ENCODE results near the gene MIPEP. TPM values are rescaled to one million over a fixed set of nuclear protein-coding genes. Genes with fewer than 3 reads are reported as not detected.
A peak's percentile ranks its signal among the peaks of the same experiment; 100 is the strongest.

MIPEP gene
- total RNA-seq, 1 experiment from 2014 or later, result 22.5 TPM

DNA sequence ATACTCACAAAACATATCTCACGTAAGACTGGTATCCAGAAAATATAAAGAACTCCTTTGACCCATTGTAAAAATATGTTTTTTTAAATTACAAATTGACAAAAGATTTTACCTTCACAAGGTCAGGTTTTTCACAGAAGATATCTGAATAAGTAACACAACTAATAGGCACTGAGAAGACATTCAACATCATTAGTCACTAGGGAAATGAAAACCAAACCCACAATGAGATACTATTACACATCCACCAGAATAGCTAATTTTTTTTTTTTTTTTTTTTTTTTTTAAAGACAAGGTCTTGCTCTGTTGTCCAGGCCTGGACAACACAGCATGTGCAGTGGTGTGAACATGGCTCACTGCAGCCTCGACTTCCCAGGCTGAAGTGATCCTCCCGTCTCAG lies 157.5 kb downstream of the MIPEP start:
- no peak for DNase-seq
- H3K27me3 ChIP-seq (ENCODE audit: control insufficient read depth, insufficient read depth, low read length), result no peaks in the 10 kb centered on the region
- no peaks in the 10 kb centered on the region for H3K36me3 ChIP-seq (replicated peaks; ENCODE audit: control insufficient read depth, insufficient read depth, low read length)
- H3K4me3 ChIP-seq (ENCODE audit: insufficient read depth, low read depth, low read length), result no peak overlapping the region

DNA sequence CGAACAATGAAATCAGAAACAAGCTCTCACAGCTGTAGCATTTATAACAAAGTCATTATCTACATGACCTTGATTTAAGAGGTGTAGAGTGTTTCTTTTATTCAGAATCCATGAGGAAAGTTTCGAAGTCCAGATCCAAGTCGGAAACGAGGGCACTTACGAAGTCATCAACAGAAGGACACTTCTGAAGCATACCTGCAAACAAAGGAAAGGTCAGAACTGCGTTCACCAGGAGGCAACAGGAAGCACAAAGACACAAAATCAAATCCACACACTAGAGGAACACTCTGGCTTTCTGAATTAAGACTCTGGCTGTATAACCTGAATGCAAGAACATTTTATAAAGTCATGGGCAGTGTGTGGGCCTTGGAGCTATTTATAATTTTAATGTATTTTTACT lies 158.9 kb downstream of the MIPEP start:
- no peak overlapping the region for H3K4me3 ChIP-seq (ENCODE audit: insufficient read depth, low read depth, low read length)

DNA sequence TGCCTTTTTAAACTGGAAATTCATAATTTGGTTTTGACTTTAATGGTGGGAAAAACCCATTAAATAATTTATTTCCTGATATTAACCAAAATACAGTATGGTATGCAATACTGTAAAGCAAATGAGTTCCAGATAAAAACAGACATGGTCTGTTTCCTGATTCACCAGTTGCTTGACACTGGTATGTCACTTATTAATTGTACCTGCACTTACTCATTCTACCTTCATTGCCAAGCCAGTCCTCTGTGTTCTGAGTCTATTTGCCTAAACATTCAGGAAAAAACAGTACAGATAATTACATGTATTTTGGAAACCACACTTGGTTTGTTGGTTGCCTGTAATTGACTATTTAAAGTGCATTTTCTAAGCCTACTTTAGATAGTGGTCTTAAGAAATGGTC lies 159.7 kb downstream of the MIPEP start:
- H3K4me3 ChIP-seq (ENCODE audit: insufficient read depth, low read depth, low read length), result no peak overlapping the region
- no peak for DNase-seq
- H3K36me3 ChIP-seq (replicated peaks; ENCODE audit: control insufficient read depth, insufficient read depth, low read length), result no peaks in the 10 kb centered on the region
- no peaks in the 10 kb centered on the region for H3K27me3 ChIP-seq (ENCODE audit: control insufficient read depth, insufficient read depth, low read length)

More for the DNA sequence above, 158.9 kb downstream of the MIPEP start:
- no peaks in the 10 kb centered on the region for H3K27me3 ChIP-seq (ENCODE audit: control insufficient read depth, insufficient read depth, low read length)
- DNase-seq, result no peak
- H3K36me3 ChIP-seq (replicated peaks; ENCODE audit: control insufficient read depth, insufficient read depth, low read length), result no peaks in the 10 kb centered on the region

DNA sequence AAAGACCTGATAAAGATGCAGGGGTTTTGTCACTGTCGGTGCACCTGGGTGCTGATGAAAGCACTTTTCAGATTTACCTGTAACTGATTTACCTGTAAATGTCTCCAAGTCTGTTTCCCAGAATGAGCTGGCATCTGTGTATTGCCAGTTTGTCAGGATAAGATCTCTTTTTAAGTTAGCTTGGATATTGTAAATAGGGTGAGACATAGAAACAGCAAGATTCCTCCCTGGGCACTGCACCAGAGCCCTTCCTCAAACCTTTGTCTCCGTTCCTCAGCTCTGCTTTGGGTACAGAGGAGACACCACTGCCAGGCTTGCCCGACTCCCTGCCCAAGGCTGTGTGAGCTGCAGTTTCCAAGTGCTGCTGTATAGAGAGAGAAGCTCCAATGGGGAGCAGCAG lies 160.4 kb downstream of the MIPEP start:
- H3K4me3 ChIP-seq (ENCODE audit: insufficient read depth, low read depth, low read length), result no peak overlapping the region
- no peaks in the 10 kb centered on the region for H3K27me3 ChIP-seq (ENCODE audit: control insufficient read depth, insufficient read depth, low read length)
- no peak for DNase-seq
- no peaks in the 10 kb centered on the region for H3K36me3 ChIP-seq (replicated peaks; ENCODE audit: control insufficient read depth, insufficient read depth, low read length)

DNA sequence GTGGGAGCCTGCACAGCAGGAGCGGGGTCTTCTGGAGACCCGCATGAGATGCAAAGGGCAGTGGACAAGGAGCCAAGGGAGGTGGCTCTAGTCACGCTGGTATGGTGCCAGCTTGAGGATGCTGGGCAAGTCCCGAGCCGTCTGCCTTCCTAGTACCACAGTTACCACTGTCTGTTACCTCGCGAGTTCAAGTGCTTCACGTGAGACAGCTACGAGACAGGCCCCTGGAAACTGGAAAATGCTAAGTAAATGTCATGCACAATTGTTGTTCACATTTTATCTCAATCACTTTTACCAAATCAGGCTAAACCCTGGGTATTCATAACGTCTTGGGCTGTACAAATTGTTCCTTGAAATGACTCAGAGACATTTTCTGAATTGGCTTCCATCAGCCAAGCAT lies 163.3 kb downstream of the MIPEP start:
- no peak for DNase-seq
- Histone ChIP-seq H3K27me3 (ENCODE audit: control insufficient read depth, insufficient read depth, low read length) (no peaks in the 10 kb centered on the region), H3K4me3 (ENCODE audit: insufficient read depth, low read depth, low read length) (no peak overlapping the region), H3K36me3 (replicated peaks; ENCODE audit: control insufficient read depth, insufficient read depth, low read length) (no peaks in the 10 kb centered on the region)

DNA sequence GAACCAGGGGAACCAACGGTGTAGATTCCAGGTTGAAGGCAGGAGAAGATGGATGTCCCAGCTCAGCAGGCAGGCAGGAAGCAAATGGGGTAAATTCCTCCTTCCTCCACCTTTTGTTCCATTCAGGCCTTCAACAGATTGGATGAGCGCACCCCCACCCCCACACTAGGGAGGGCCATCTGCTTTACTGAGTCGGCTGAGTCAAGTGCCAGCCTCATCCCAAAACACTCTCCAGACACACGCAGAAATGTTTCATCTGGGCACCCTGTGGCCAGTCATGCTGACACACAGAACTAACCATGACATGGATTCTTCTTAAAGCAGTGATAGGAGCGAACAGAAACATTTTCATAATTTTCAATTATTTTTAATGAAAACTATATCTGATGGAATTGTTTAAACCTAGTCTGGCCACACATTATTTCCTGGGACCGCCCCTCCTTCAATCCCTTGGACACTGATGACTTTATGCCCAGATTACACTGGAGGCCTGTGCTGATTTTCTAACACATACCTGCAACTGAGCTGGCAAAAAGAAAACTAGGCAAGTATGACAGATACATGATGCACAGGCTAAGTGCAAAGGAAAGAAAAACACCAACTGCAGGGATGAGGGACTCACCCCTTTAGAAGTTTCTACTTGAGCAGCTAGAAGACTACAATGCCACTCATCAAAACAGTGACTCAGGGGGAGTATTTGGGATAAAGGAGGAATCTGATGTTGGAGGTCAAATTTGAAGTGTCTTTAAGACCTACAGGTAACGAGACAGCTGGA lies 164.8 kb downstream of the MIPEP start:
- DNase-seq, result no peak
- Histone ChIP-seq H3K4me3 (ENCODE audit: insufficient read depth, low read depth, low read length) (no peak overlapping the region), H3K27me3 (ENCODE audit: control insufficient read depth, insufficient read depth, low read length) (no peaks in the 10 kb centered on the region), H3K36me3 (replicated peaks; ENCODE audit: control insufficient read depth, insufficient read depth, low read length) (no peaks in the 10 kb centered on the region)

DNA sequence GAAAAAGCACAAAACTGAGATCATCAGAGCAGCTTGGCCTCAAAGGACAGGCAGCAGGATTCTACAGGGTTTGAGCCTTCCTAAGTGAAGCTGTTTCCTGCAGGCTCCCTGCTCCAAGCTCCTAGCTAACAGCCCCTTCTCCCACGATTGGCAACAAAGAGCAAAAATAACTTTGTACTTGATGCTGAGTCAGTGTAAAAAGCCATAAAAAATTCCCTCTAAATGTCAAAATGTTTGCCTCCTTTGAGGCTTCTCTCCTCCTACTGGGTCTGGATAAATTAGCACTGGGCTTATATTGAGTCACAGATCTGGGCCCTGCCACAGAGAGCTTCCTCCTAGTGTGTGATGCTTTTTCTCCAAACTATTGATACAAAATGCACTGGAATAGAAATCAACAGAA lies 165.7 kb downstream of the MIPEP start:
- Histone ChIP-seq H3K36me3 (replicated peaks; ENCODE audit: control insufficient read depth, insufficient read depth, low read length) (no peaks in the 10 kb centered on the region), H3K4me3 (ENCODE audit: insufficient read depth, low read depth, low read length) (no peak overlapping the region)
- DNase-seq, result no peak

DNA sequence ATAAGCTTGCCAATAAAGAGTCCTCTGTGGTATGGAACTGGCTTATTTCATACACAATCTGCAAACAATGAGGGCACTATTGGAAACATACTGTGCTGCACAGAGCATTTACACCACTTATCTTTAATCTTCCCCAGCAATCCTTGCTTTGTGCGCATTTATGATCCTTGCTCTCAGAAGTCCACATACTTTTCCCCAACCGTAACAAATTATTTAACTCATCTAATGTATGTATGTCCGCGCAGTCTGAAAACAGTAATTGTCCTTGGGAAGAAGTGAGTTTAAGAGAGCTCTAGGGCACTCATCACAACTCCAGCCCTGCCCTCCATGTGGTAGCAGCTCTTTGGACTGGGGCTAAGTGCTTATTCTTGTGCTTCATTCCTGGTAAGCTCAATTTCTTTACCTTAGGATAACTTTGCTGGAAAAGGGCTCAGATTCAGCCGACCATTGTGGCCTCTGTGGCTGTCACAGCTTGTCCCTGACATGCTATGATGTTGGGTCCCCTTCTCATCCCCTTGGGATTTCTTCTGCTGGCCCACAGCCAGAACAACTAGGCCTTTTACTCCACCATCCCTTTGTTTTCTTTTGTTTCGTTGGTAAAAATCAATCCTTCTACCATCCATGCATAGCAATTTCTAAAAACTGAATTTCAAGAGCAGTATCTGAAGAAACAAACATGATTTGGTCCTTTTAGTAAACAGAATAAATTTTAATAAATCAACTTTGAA lies 166.3 kb downstream of the MIPEP start:
- H3K36me3 ChIP-seq (replicated peaks; ENCODE audit: control insufficient read depth, insufficient read depth, low read length), result no peaks in the 10 kb centered on the region
- no peak for DNase-seq
- no peaks in the 10 kb centered on the region for H3K27me3 ChIP-seq (ENCODE audit: control insufficient read depth, insufficient read depth, low read length)
- H3K4me3 ChIP-seq (ENCODE audit: insufficient read depth, low read depth, low read length), result no peak overlapping the region

More for the DNA sequence above, 165.7 kb downstream of the MIPEP start:
- H3K27me3 ChIP-seq (ENCODE audit: control insufficient read depth, insufficient read depth, low read length), result no peaks in the 10 kb centered on the region

DNA sequence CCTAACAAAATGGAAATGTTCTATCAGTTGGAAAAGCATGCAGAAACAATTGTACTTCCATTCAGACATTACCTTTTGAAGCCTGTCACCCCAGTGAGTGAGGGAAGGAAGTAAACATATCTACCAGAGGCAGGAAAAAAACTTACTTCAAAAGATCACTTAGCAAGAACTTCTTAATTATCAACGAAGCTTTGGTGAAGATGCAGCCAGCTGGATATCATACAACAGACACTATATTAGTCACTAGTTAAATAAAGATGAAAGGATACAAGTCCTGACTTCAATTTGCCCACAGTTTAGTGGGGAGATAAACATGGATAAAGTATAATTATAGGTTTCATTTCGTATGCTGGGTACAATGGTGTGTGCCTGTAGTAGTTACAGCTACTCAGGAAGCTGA lies 170.2 kb downstream of the MIPEP start:
- Histone ChIP-seq H3K4me3 (ENCODE audit: insufficient read depth, low read depth, low read length) (no peak overlapping the region), H3K36me3 (replicated peaks; ENCODE audit: control insufficient read depth, insufficient read depth, low read length) (no peaks in the 10 kb centered on the region)
- no peak for DNase-seq

DNA sequence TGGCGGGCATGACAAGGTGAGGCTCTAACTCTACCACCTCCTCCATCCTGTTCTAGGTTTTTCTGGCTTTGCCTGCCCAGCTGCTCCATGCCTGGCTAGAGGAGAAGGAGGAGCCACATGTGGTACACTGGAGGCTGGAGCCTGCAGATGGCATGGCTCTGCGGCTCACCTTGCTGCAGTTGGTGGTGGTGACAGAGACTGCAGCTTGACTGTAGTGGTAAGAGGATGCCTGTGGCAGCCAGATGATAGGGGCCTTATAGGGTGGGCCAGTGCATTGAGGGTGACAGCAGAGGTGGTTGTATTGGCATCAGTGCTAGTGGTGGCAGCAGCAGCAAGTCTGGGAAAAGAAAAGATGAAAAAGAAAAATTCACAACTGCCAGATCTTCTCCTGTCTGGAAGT lies 172.8 kb downstream of the MIPEP start:
- no peaks in the 10 kb centered on the region for H3K36me3 ChIP-seq (replicated peaks; ENCODE audit: control insufficient read depth, insufficient read depth, low read length)
- H3K4me3 ChIP-seq (ENCODE audit: insufficient read depth, low read depth, low read length), result no peak overlapping the region
- DNase-seq, result no peak
- H3K27me3 ChIP-seq (ENCODE audit: control insufficient read depth, insufficient read depth, low read length), result no peaks in the 10 kb centered on the region

More for the DNA sequence above, 170.2 kb downstream of the MIPEP start:
- no peaks in the 10 kb centered on the region for H3K27me3 ChIP-seq (ENCODE audit: control insufficient read depth, insufficient read depth, low read length)

DNA sequence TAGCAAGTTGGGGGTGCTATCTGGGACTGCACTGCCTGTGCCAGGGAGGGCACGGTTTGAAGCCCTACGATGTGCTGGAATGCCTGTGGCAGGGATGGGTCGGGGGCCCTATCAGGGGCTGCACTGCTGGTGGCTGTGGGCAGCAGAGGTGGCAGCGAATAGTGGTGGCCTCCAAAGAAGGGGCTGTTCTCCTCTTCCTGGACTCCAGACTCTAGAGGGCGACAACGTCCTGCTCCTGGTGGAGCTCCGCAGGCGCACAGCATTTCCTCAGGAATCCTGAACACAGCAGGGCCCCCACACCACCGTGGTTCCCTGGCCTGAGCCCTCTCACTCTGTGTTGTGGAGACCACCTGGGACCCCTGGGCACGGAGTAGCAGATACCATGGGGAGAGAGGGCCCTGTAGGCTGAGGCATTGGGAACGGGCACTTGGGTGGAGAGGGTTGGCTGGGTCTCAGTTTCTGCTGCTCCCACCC lies 173.4 kb downstream of the MIPEP start:
- H3K27me3 ChIP-seq (ENCODE audit: control insufficient read depth, insufficient read depth, low read length), result no peaks in the 10 kb centered on the region
- DNase-seq, result peak; percentile 79
- H3K36me3 ChIP-seq (replicated peaks; ENCODE audit: control insufficient read depth, insufficient read depth, low read length), result no peaks in the 10 kb centered on the region
- H3K4me3 ChIP-seq (ENCODE audit: insufficient read depth, low read depth, low read length), result no peak overlapping the region

DNA sequence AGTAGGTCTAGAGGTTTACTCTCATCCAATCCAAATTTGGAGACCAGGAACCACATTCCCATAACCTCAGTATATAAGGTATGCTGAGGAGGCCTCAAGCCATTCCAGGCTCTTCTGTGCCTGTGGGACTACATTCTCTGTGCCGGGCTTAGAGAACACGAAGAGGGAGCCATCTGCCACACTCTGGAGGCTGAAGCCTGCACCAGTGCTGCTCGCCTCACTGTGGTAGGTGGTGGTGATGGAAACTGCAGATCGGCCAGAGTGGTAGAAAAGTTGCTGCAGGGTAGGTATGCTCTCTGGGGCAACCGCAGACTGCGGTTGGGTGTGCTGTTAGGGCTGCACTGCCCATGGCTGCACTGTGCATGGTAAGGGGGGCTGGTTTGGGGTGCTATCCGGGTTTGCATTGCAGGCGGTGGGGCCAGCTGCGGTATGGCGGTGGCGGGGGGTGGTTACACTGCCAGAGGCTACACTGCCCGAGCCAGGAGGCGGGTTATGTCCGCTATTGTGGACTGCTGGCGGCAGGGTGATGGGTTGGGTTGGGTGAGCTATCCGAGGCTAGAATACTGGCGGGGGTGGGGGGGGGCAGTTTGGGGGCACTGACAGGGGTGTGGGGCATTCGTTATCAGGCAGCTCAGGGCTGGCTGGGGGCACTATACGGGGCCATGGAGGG lies 174.0 kb downstream of the MIPEP start:
- Histone ChIP-seq H3K4me3 (ENCODE audit: insufficient read depth, low read depth, low read length) (no peak overlapping the region), H3K27me3 (ENCODE audit: control insufficient read depth, insufficient read depth, low read length) (no peaks in the 10 kb centered on the region), H3K36me3 (replicated peaks; ENCODE audit: control insufficient read depth, insufficient read depth, low read length) (no peaks in the 10 kb centered on the region)
- peak; percentile 28 for DNase-seq

DNA sequence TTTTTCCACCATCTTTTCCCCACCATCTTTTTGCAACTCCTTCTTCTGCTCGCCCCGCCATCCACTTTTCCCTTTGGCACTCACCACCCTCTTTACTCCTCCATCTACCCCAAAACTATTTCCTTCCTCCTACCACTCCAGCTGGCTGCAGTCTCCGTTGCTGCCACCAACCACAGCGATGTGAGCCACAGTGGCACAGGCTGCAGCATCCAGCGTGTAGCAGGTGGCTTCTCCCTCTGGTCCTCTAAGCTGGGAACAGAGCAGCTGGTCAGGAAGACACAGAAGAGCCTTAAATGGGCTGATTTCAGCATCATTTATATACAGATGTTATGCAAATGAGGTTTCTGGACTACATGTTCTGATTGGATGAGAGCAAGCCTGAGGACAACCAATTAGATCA lies 174.5 kb downstream of the MIPEP start:
- DNase-seq, result no peak
- Histone ChIP-seq H3K27me3 (ENCODE audit: control insufficient read depth, insufficient read depth, low read length) (no peaks in the 10 kb centered on the region), H3K4me3 (ENCODE audit: insufficient read depth, low read depth, low read length) (no peak overlapping the region), H3K36me3 (replicated peaks; ENCODE audit: control insufficient read depth, insufficient read depth, low read length) (no peaks in the 10 kb centered on the region)

DNA sequence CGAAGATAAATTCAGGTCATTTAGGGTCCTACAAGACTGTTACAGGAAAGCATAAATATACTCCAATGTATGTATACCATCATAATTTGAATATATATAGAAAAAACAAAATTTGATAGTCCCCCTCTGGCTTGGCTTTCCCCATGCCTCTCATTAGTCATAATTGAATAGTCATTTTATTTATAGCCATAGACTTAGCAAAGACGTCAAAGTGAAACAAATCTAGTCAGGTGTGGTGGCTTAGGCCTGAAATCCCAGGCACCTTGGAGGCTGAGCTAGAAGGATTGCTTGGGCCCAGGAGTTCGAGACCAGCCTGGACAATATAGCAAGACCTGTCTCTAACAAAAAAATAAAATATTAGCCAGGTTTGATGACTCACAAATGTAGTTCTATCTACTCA lies 177.8 kb downstream of the MIPEP start:
- Histone ChIP-seq H3K4me3 (ENCODE audit: insufficient read depth, low read depth, low read length) (no peak overlapping the region), H3K36me3 (replicated peaks; ENCODE audit: control insufficient read depth, insufficient read depth, low read length) (no peaks in the 10 kb centered on the region), H3K27me3 (ENCODE audit: control insufficient read depth, insufficient read depth, low read length) (no peaks in the 10 kb centered on the region)
- DNase-seq, result no peak

DNA sequence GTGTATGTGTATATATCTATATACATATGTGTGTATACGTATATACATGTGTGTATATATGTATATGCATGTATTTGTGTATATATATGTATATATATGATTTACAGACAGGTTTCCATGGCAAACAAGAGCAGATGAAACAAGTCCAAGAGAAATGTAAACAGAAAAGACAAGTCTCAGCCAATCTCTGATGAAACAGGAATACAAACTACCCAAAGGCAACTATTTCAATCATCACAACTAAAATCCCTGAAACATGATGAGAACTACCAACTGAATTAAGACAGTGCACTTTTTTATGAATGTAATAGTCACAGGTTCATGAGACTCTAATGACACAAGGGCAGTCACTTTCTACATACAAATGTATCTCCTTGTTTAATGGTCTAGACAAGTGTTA lies 178.8 kb downstream of the MIPEP start:
- Histone ChIP-seq H3K27me3 (ENCODE audit: control insufficient read depth, insufficient read depth, low read length) (no peaks in the 10 kb centered on the region), H3K4me3 (ENCODE audit: insufficient read depth, low read depth, low read length) (no peak overlapping the region), H3K36me3 (replicated peaks; ENCODE audit: control insufficient read depth, insufficient read depth, low read length) (no peaks in the 10 kb centered on the region)
- no peak for DNase-seq

All from H7 (cell line).